ENCODE results near the gene STK32B.
"Not testable (repeated sequence)": the region's sequence is repeated elsewhere in the genome, so short reads cannot be mapped to it uniquely, and the experiment has no call there.

STK32B gene

GRCh38 chr4:5409972-5410618 lies 358.8 kb downstream of the STK32B start:
- no peak for DNase-seq

- no peak for DNase-seq
Measured at GRCh38 chr4:5412296-5412695, 361.0 kb downstream of the STK32B start.

GRCh38 chr4:5412751-5413150 lies 361.5 kb downstream of the STK32B start:
- no peak for DNase-seq

- DNase-seq: no peak
Measured at GRCh38 chr4:5416637-5417036, 365.4 kb downstream of the STK32B start.

- DNase-seq: no peak
Measured at GRCh38 chr4:5420266-5420665, 369.0 kb downstream of the STK32B start.

GRCh38 chr4:5421416-5421815 lies 370.1 kb downstream of the STK32B start:
- no peak for DNase-seq

- DNase-seq: no peak
Measured at GRCh38 chr4:5422195-5422594, 370.9 kb downstream of the STK32B start.

- DNase-seq: no peak
Measured at GRCh38 chr4:5423670-5424069, 372.4 kb downstream of the STK32B start.

- no peak for DNase-seq
Measured at GRCh38 chr4:5424211-5424610, 372.9 kb downstream of the STK32B start.

- no peak for DNase-seq
Measured at GRCh38 chr4:5424901-5425300, 373.6 kb downstream of the STK32B start.

GRCh38 chr4:5429747-5430146 lies 378.5 kb downstream of the STK32B start:
- DNase-seq: no peak

- DNase-seq: no peak
Measured at GRCh38 chr4:5433196-5433595, 381.9 kb downstream of the STK32B start.

GRCh38 chr4:5435201-5435600 lies 383.9 kb downstream of the STK32B start:
- DNase-seq: no peak

GRCh38 chr4:5435823-5436222 lies 384.5 kb downstream of the STK32B start:
- no peak for DNase-seq

GRCh38 chr4:5443976-5444802 lies 392.9 kb downstream of the STK32B start:
- DNase-seq: not testable (repeated sequence)

GRCh38 chr4:5444918-5445517 lies 393.7 kb downstream of the STK32B start:
- DNase-seq: no peak

- no peak for DNase-seq
Measured at GRCh38 chr4:5446595-5447226, 395.4 kb downstream of the STK32B start.

GRCh38 chr4:5447755-5448154 lies 396.5 kb downstream of the STK32B start:
- DNase-seq: no peak

- DNase-seq: no peak
Measured at GRCh38 chr4:5448221-5448620, 396.9 kb downstream of the STK32B start.

GRCh38 chr4:5451243-5451642 lies 400.0 kb downstream of the STK32B start:
- DNase-seq: no peak

- no peak for DNase-seq
Measured at GRCh38 chr4:5452156-5452555, 400.9 kb downstream of the STK32B start.

- no peak for DNase-seq
Measured at GRCh38 chr4:5455003-5455585, 403.8 kb downstream of the STK32B start.

- DNase-seq: no peak
Measured at GRCh38 chr4:5456296-5456845, 405.1 kb downstream of the STK32B start.

Data from activated CD4-positive, alpha-beta T cell treated with anti-CD3 and anti-CD28 coated beads for 1 hour (primary cell).